B cell (primary cell): ENCODE measurements around the gene TNFAIP8L2.

Experiments
- CTCF ChIP-seq: fragments of 200-600 bp; IDR thresholded peaks from one replicate; pipeline ENCODE4 v1.8.0; 2022; ENCODE audit warnings: antibody characterized with exemption, mild to moderate bottlenecking
- EZH2 ChIP-seq: IDR thresholded peaks from 2 replicates; pipeline ENCODE4 v1.6.1; 2012; ENCODE audit warnings: borderline replicate concordance, low read depth, mild to moderate bottlenecking, moderate library complexity, low read length; ENCODE audit not compliant: insufficient read depth, poor library complexity, severe bottlenecking

GRCh38 chr1:151166505-151166956 lies 10.1 kb downstream of the TNFAIP8L2 start:
- no peak for TF ChIP-seq CTCF
- TF ChIP-seq EZH2 = no peak
